PC-3 (cell line): ENCODE measurements around the gene CNPY2.

Experiments
- EZH2 ChIP-seq: fragments of 300-600 bp; sonication (generic); IDR thresholded peaks from one replicate; pipeline ENCODE4 v1.6.1; 2017; ENCODE audit warnings: antibody characterized with exemption, mild to moderate bottlenecking, low read length; ENCODE audit not compliant: unreplicated experiment
- TF ChIP-seq, protein P1 (sequence below): fragments of 300-600 bp; sonication (generic); conservative IDR thresholded peaks from 2 replicates; pipeline ENCODE4 v1.5.1; 2017; ENCODE audit warnings: antibody characterized with exemption, low read depth, mild to moderate bottlenecking, low read length

DNA sequence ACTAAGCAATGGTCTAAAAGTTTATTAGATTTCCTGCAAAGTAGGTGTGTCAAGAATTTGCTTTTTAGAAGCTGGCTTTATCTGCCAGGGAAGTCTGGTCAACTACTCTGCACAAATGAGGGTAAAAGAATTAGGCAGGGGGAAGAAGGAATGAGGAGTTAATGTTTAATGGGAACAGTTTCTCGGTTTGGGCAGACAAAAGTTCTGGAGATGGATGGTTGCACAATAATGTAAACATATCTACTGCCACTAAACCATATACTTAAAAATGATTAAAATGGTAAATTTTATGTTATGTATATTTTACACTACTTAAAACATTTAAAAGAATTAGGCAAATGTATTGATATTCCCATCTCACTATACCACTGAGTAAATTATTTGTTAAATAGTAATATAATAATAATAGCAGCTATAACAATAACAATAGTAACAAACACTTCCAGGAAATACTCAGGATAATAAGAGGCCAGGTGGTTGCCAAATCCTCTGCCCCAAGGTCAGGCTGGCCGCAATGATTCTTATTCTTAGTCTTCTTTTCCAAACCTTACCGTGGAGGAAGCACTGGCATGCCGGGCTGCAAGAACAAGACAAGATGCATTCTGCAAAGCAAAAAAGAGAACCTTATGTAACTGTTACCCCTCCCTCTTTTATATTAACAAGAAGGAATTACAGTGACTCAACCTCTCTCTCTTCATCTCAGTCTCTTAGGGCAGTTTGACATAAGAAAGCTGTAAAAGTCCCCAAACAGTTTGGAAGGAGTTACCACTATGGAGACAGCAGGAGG lies 29.6 kb downstream of the CNPY2 start:
- TF ChIP-seq, protein P1, sequence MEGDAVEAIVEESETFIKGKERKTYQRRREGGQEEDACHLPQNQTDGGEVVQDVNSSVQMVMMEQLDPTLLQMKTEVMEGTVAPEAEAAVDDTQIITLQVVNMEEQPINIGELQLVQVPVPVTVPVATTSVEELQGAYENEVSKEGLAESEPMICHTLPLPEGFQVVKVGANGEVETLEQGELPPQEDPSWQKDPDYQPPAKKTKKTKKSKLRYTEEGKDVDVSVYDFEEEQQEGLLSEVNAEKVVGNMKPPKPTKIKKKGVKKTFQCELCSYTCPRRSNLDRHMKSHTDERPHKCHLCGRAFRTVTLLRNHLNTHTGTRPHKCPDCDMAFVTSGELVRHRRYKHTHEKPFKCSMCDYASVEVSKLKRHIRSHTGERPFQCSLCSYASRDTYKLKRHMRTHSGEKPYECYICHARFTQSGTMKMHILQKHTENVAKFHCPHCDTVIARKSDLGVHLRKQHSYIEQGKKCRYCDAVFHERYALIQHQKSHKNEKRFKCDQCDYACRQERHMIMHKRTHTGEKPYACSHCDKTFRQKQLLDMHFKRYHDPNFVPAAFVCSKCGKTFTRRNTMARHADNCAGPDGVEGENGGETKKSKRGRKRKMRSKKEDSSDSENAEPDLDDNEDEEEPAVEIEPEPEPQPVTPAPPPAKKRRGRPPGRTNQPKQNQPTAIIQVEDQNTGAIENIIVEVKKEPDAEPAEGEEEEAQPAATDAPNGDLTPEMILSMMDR, result no peak
- TF ChIP-seq EZH2, result no peak
